ENCODE data around the gene FGF1.

The FGF1 gene

GRCh38 chr5:142609142-142609541 lies 76.7 kb downstream of the FGF1 start:
- no peak for DNase-seq

GRCh38 chr5:142608081-142608480 lies 77.8 kb downstream of the FGF1 start:
- no peak for DNase-seq

GRCh38 chr5:142605611-142606010 lies 80.3 kb downstream of the FGF1 start:
- no peak for DNase-seq

- no peak for DNase-seq
These were observed 83.1 kb downstream of the FGF1 start for GRCh38 chr5:142602720-142603245.

GRCh38 chr5:142601432-142601831 lies 84.5 kb downstream of the FGF1 start:
- DNase-seq = no peak

GRCh38 chr5:142600611-142601358 lies 85.1 kb downstream of the FGF1 start:
- DNase-seq = no peak

GRCh38 chr5:142600092-142600491 lies 85.8 kb downstream of the FGF1 start:
- no peak for DNase-seq

GRCh38 chr5:142598338-142598700 lies 87.6 kb downstream of the FGF1 start:
- no peak for DNase-seq

- DNase-seq = no peak
These were observed 88.1 kb downstream of the FGF1 start for GRCh38 chr5:142597546-142598337.

- DNase-seq = no peak
These were observed 88.9 kb downstream of the FGF1 start for GRCh38 chr5:142597025-142597424.

- DNase-seq = no peak
These were observed 93.5 kb downstream of the FGF1 start for GRCh38 chr5:142592365-142592764.

- DNase-seq = no peak
These were observed 95.2 kb downstream of the FGF1 start for GRCh38 chr5:142590451-142591231.

- no peak for DNase-seq
These were observed 96.2 kb downstream of the FGF1 start for GRCh38 chr5:142589720-142590119.

GRCh38 chr5:142587354-142587965 lies 98.4 kb downstream of the FGF1 start:
- DNase-seq = no peak

GRCh38 chr5:142586552-142586951 lies 99.3 kb downstream of the FGF1 start:
- DNase-seq = no peak

GRCh38 chr5:142585451-142585850 lies 100.4 kb downstream of the FGF1 start:
- no peak for DNase-seq

GRCh38 chr5:142584891-142585290 lies 101.0 kb downstream of the FGF1 start:
- no peak for DNase-seq

- DNase-seq = no peak
These were observed 107.6 kb downstream of the FGF1 start for GRCh38 chr5:142578161-142578830.

- DNase-seq = no peak
These were observed 109.1 kb downstream of the FGF1 start for GRCh38 chr5:142576804-142577203.

GRCh38 chr5:142576303-142576702 lies 109.6 kb downstream of the FGF1 start:
- DNase-seq = no peak

- no peak for DNase-seq
These were observed 113.9 kb downstream of the FGF1 start for GRCh38 chr5:142572006-142572405.

GRCh38 chr5:142571371-142571770 lies 114.5 kb downstream of the FGF1 start:
- DNase-seq = no peak

All from SIG-M5 (cell line).